GM10266 (cell line): Measurements from ENCODE around the gene BNIP5.
"Not testable (repeated sequence)": the region's sequence is repeated elsewhere in the genome, so short reads cannot be mapped to it uniquely, and the experiment has no call there.

Experiments used
- DNase-seq: peaks from one replicate; pipeline ENCODE4 v3.0.0; 2012; ENCODE audit errors: extremely low spot score
- TF ChIP-seq, protein P1 (sequence below): IDR thresholded peaks from 2 replicates; pipeline ENCODE4 v1.5.1; 2012; ENCODE audit warnings: mild to moderate bottlenecking, low read depth; ENCODE audit not compliant: control insufficient read depth, insufficient read depth; ENCODE audit errors: missing control alignments

The BNIP5 gene

DNA sequence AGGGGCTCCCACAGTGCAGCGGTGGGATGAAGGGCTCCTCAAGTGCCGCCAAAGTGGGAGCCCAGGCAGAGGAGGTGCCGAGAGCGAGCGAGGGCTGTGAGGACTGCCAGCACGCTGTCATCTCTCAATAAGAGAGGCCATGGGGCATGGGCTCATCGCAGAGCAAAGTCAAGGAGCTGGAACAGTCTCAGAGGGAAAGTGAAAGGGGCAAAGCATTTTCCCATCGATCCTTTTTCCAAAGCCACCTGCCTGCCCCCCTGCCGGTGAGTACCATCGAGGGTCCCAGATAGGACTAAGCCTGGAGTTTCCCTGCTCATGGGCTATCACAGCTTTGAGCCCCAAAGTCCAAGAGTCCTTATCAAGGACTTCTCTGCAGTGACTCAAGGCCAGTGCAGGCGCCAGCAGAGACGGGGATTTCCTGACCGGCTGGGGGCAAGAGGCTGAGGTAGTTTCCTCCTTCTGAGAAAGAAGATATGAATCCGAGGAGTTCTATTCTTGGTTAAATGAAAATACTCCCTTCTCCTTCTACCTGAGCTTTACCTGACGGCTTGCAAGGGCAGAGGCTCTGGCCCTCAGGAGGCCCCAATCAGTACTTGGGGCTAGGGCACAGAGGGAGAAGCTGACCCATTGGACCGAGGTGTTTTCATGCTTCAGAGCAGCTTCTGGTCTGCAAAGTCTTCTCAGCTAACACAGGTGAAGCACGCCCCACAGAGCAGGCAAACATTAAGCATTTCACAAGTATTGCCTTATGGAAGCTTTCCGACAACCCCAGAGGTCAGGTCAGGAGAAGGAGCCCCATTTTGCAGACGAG lies 28.2 kb upstream of the BNIP5 start:
- peak; percentile 83 for DNase-seq
- TF ChIP-seq, protein P1, sequence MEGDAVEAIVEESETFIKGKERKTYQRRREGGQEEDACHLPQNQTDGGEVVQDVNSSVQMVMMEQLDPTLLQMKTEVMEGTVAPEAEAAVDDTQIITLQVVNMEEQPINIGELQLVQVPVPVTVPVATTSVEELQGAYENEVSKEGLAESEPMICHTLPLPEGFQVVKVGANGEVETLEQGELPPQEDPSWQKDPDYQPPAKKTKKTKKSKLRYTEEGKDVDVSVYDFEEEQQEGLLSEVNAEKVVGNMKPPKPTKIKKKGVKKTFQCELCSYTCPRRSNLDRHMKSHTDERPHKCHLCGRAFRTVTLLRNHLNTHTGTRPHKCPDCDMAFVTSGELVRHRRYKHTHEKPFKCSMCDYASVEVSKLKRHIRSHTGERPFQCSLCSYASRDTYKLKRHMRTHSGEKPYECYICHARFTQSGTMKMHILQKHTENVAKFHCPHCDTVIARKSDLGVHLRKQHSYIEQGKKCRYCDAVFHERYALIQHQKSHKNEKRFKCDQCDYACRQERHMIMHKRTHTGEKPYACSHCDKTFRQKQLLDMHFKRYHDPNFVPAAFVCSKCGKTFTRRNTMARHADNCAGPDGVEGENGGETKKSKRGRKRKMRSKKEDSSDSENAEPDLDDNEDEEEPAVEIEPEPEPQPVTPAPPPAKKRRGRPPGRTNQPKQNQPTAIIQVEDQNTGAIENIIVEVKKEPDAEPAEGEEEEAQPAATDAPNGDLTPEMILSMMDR: no peak

DNA sequence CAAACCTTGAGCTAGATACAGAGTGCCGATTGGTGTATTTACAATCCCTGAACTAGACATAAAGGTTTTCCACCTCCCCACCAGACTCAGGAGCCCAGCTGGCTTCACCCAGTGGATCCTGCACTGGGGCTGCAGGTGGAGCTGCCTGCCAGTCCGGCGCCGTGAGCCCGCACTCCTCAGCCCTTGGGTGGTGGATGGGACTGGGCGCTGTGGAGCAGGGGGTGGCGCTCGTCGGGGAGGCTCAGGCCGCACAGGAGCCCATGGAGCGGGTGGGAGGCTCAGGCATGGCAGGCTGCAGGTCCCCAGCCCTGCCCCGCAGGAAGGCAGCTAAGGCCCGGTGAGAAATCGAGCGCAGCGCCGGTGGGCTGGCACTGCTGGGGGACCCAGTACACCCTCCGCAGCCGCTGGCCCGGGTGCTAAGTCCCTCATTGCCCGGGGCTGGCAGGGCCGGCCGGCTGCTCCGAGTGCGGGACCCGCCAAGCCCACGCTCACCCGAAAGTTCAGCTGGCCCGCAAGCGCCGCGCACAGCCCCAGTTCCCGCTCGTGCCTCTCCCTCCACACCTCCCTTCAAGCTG lies 27.5 kb upstream of the BNIP5 start:
- not testable (repeated sequence) for DNase-seq

DNA sequence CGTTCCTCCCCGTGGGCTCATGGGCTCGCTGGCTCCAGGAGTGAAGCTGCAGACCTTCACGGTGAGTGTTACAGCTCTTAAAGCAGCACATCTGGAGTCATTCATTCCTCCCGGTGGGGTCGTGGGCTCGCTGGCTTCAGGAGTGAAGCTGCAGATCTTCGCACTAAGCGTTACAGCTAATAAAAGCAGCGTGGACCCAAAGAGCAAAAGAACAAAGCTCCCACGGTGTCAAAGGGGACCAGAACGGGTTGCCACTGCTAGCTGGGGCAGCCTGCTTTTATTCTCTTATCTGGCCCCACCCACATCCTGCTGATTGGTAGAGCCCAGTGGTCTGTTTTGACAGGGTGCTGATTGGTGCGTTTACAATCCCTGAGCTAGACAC lies 26.7 kb upstream of the BNIP5 start:
- DNase-seq: not testable (repeated sequence)

- TF ChIP-seq, protein P1: no peak
- no peak for DNase-seq
Observed at GRCh38 chr6:36362551-36363370, 26.1 kb upstream of the BNIP5 start.

DNA sequence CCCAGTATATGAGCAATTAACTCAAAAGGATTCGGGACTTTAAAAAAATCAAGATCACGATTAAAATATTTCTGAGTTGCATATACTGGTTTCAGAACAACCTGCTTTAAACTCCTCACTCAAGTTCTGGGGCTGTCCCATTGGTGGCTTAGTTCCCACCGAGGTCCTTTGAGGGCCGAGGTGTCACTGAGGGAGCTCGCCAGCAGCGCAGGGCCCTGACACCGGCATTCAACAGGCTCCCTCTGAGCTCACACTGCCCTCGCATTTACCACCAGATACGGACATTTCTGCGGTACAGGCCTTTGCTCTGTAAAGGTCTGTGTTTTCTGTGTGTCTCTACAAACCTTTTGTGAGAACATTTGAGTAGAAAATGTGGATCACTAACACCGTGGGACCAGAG lies 24.4 kb upstream of the BNIP5 start:
- DNase-seq: no peak
- TF ChIP-seq, protein P1: no peak

DNA sequence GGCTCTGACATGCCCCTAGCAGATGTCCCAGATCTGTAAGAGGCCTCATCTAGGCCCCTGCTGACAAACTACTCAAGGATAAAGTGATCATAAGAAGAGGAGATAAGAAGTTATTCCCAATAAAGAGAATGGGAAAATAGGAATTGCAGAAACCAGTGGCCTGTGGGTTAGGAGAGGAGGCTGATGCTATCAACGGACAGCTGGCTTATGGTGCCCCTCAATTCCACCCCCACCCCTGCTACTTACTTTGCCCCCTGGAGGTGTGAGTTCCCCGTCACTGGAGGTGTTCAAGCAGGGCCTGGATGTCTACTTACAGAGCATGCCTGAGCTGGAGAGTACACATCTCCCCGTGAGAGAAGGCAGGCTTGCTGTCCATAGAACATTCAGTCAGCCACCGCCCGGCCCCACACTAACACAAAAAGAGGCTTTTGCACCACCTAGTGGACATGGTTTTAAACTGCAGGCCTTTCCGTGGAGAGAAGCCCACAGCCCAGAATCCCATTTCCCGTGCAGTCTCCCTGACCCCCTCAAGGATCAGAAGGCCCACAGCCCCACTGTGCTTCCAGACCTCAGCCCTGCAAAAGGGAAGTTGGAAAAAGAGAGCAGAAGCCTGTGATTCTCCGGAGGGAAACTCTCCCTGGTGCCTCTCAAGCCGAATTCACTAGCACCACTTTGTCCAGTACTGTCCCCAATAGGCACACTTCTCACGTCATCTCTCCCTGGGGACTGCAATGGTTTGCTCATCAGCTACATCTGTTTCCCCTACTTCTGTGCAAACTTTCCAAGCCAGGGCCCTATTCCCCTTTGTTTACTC lies 23.8 kb upstream of the BNIP5 start:
- peak; percentile 84 for DNase-seq
- TF ChIP-seq, protein P1: peak; percentile 86

GRCh38 chr6:36358226-36358915 lies 21.7 kb upstream of the BNIP5 start:
- DNase-seq: peak; percentile 63
- TF ChIP-seq, protein P1: no peak
